ENCODE measurements around the gene BCL2. TPM values are rescaled to one million over a fixed set of nuclear protein-coding genes. Genes with fewer than 3 reads are reported as not detected.

The BCL2 gene
- total RNA-seq, 1 experiment from 2014 or later: 2.7 TPM

- no peak for DNase-seq (ENCODE audit: low spot score)
Observed at GRCh38 chr18:63326011-63326410, 6.4 kb upstream of the BCL2 start.

- DNase-seq (ENCODE audit: low spot score): no peak
Observed at GRCh38 chr18:63325086-63325686, 5.6 kb upstream of the BCL2 start.

- peak; percentile 64 for DNase-seq (ENCODE audit: low spot score)
Observed at GRCh38 chr18:63322908-63323634, 3.5 kb upstream of the BCL2 start.

DNA sequence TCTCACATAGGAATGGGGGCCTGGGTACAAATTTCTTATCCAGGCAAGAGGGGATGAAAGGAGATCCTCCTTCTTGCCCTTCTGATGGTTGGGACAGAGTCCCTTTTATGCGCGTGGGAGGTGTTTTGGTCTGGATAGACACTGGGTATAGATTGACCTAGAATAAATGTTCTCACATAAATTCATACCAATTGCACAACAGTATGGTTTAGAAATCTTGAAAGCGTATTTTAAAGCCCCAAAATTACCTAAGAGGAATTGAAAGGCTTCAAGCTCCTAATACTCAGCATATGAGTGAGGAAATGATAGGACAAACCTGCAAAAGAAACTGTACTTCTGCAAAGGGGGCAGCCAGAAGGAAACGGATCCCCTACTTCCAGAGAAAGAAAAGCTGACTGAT lies 2.6 kb upstream of the BCL2 start:
- DNase-seq (ENCODE audit: low spot score): no peak

DNA sequence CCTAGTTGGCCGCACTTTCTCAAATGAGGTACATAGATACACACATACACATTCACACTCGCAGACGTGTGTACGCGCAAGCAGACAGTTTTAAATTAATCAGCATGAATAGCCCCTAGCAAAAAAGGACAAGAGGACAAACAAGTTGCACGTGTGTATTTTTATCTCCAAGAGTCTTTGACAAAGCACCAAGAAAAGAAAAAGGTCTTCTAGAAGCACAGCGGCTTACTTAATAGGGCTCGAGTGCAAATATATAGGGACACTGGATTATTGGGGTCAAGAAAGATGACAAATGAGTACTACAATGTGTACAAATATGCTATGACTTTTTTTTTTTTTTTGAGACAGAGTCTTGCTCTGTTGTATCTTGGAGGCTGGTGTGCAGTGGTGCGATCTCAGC lies 1.7 kb upstream of the BCL2 start:
- no peak for DNase-seq (ENCODE audit: low spot score)

GRCh38 chr18:63320975-63321265 lies 1.4 kb upstream of the BCL2 start:
- DNase-seq (ENCODE audit: low spot score): no peak

GRCh38 chr18:63320123-63320974 lies 780 bp upstream of the BCL2 start:
- DNase-seq (ENCODE audit: low spot score): peak; percentile 83

- DNase-seq (ENCODE audit: low spot score): no peak
Observed at GRCh38 chr18:63318889-63319382, 633 bp downstream of the BCL2 start.

DNA sequence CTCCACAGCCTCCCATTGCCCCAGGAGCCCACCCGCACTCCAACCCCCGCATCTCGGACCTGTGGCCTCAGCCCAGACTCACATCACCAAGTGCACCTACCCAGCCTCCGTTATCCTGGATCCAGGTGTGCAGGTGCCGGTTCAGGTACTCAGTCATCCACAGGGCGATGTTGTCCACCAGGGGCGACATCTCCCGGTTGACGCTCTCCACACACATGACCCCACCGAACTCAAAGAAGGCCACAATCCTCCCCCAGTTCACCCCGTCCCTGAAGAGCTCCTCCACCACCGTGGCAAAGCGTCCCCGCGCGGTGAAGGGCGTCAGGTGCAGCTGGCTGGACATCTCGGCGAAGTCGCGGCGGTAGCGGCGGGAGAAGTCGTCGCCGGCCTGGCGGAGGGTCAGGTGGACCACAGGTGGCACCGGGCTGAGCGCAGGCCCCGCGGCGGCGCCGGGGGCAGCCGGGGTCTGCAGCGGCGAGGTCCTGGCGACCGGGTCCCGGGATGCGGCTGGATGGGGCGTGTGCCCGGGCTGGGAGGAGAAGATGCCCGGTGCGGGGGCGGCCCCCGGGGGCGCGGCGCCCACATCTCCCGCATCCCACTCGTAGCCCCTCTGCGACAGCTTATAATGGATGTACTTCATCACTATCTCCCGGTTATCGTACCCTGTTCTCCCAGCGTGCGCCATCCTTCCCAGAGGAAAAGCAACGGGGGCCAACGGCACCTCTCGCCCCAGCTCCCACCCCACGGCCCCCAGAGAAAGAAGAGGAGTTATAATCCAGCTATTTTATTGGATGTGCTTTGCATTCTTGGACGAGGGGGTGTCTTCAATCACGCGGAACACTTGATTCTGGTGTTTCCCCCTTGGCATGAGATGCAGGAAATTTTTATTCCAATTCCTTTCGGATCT lies 1.3 kb downstream of the BCL2 start:
- DNase-seq (ENCODE audit: low spot score): no peak

DNA sequence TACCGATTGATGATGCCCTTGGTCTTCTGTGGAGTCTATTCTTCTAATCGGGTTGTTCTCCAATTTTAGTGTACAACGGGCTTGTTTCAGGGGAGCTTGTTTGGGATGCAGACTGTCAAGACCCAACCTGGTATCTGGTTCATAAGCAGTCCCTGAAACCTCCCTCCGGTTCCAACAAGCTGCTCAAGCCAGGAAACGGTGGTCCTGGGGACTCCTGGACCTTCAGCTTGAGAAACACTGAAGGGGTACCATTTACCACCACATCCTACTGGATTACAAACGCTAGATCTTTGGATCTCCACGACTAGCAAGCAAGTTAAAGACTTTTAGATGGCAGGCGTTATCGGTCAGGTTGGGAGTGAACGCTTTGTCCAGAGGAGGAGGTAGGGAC lies 2.0 kb downstream of the BCL2 start:
- no peak for DNase-seq (ENCODE audit: low spot score)

GRCh38 chr18:63316612-63317555 lies 2.7 kb downstream of the BCL2 start:
- no peak for DNase-seq (ENCODE audit: low spot score)

DNA sequence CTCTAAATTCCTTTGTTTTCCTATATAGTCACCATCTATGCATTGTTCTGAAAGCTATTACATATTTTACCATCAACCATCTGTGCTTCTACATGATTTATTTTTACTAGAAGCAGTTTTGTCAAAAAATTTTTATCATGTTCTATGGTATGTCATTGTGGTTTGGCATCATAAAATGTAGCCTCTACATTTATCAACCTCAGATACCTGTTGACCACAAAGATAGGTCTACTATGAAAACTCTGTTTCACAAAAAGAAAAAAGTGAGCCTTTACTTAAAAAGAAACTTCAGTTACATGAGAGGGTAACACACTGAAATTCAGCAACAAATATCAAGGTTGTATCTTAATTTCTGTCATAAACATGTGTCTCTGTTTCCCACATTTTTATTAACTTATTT lies 3.7 kb downstream of the BCL2 start:
- no peak for DNase-seq (ENCODE audit: low spot score)

- DNase-seq (ENCODE audit: low spot score): no peak
Observed at GRCh38 chr18:63315131-63315662, 4.4 kb downstream of the BCL2 start.

DNA sequence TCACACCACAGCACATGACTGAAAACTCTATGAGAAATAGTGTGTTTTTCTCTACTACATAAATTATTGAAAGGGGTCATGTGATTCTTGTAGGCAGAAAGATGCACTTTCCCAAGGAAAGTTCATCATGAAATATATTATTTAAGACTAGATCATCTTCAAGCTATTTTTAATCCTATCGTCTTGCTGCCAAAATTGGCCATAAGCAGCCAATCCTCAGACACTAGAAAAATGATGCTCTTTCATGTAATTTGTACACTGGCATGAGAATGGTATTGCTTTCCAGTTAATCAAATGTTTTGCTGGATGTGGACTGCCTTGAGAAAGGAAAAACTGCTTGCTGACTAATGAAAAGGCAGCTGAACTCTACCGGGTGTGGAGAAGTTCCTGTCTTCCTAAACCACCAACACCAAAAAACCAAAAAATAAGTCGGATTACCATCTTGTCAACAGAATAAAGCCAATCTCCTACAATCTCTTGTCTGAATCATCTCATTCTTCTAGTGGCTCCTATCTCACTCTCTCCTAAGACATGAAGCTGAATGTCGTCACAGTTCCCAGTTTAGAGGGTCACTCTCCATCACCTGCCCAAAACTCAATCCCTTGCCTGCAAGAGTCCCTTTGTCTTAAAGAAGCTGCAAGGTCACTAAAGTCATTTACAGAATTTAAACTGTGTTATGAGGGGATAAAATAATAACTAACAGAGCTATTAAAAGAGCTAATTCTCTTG lies 5.3 kb downstream of the BCL2 start:
- no peak for DNase-seq (ENCODE audit: low spot score)

DNA sequence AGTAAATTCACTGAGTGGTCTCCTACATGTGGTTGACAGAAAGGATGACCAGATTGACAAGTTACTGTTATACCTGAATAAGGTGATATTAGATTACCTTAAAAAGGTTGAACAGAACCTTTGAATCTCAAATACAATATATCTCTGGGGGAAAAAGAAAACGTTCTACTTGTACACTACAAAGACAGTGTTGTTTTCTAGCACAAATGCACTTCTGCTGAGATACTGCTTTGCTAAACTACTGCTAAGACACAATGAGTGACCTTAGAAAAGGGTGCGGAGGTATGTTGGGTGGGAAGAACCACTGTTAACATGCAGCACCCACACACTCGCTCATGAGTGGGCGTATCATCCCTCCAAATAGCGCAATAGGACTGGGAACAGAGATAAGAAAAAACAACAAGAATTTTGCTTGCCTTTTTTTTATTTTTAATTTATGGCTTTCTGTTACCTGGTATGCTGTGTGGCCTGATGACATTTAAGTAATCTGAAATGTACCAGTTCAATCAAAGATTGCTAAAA lies 6.1 kb downstream of the BCL2 start:
- DNase-seq (ENCODE audit: low spot score): no peak

- DNase-seq (ENCODE audit: low spot score): no peak
Observed at GRCh38 chr18:63312737-63313395, 6.7 kb downstream of the BCL2 start.

GRCh38 chr18:63312019-63312409 lies 7.6 kb downstream of the BCL2 start:
- no peak for DNase-seq (ENCODE audit: low spot score)

- DNase-seq (ENCODE audit: low spot score): no peak
Observed at GRCh38 chr18:63311118-63312018, 8.2 kb downstream of the BCL2 start.
